Activated CD4-positive, alpha-beta T cell treated with anti-CD3 and anti-CD28 coated beads, Interleukin-10, Interleukin-2, amounts not matched to agents 100 ng/mL and 50 ng/mL, durations not matched to agents 16 hours and 8 hours (primary cell): ENCODE results near the gene SLC39A12.

Source experiments
- DNase-seq: peaks from one replicate; pipeline ENCODE4 v3.0.0-alpha.2; 2020

SLC39A12 gene

GRCh38 chr10:17965649-17966235 is 14.0 kb downstream of the SLC39A12 start:
- no peak for DNase-seq

- no peak for DNase-seq
Measured at GRCh38 chr10:17974505-17974904, 22.8 kb downstream of the SLC39A12 start.

- DNase-seq: no peak
Measured at GRCh38 chr10:17980846-17981565, 29.3 kb downstream of the SLC39A12 start.

- DNase-seq: no peak
Measured at GRCh38 chr10:17981766-17982380, 30.2 kb downstream of the SLC39A12 start.

GRCh38 chr10:17984056-17984455 is 32.3 kb downstream of the SLC39A12 start:
- DNase-seq: peak; percentile 2

GRCh38 chr10:17984563-17984962 is 32.8 kb downstream of the SLC39A12 start:
- DNase-seq: no peak

GRCh38 chr10:17989908-17990767 is 38.4 kb downstream of the SLC39A12 start:
- DNase-seq: no peak

- DNase-seq: no peak
Measured at GRCh38 chr10:17992266-17992665, 40.5 kb downstream of the SLC39A12 start.

GRCh38 chr10:17993361-17993760 is 41.6 kb downstream of the SLC39A12 start:
- DNase-seq: no peak

GRCh38 chr10:18000601-18001000 is 48.9 kb downstream of the SLC39A12 start:
- no peak for DNase-seq

- DNase-seq: no peak
Measured at GRCh38 chr10:18005445-18005780, 53.7 kb downstream of the SLC39A12 start.

- no peak for DNase-seq
Measured at GRCh38 chr10:18005781-18006456, 54.2 kb downstream of the SLC39A12 start.

GRCh38 chr10:18008986-18009385 is 57.3 kb downstream of the SLC39A12 start:
- no peak for DNase-seq

- DNase-seq: no peak
Measured at GRCh38 chr10:18010050-18010449, 58.3 kb downstream of the SLC39A12 start.

GRCh38 chr10:18020523-18020922 is 68.8 kb downstream of the SLC39A12 start:
- no peak for DNase-seq

- no peak for DNase-seq
Measured at GRCh38 chr10:18021725-18022480, 70.2 kb downstream of the SLC39A12 start.

GRCh38 chr10:18043148-18044006 is 91.7 kb downstream of the SLC39A12 start:
- DNase-seq: no peak

- no peak for DNase-seq
Measured at GRCh38 chr10:18044976-18045720, 93.4 kb downstream of the SLC39A12 start.

GRCh38 chr10:18056583-18056982 is 104.9 kb downstream of the SLC39A12 start:
- no peak for DNase-seq

GRCh38 chr10:18059826-18060559 is 108.3 kb downstream of the SLC39A12 start:
- no peak for DNase-seq
